Panc1 (cell line): Measurements from ENCODE around the gene DDC. TPM values are rescaled to one million over a fixed set of nuclear protein-coding genes. Genes with fewer than 3 reads are reported as not detected.

ENCODE experiments used
- ATAC-seq: fragments of 200-7000 bp; cut with Tn5 transposase; 2 replicates; pipeline ENCODE4 v1.9.1; 2020; ENCODE audit warnings: mild to moderate bottlenecking, moderate library complexity
- BruUV-seq: library from RNA; stranded (reverse); fragments of 400-500 nt; replicated peaks from 2 replicates; lab custom pipeline; 2021; lab: Mats Ljungman, UMichigan
- CTCF ChIA-PET: fragments of 300-600 bp; sonication (Branson Sonifier 250); formaldehyde crosslinking; loops from one replicate; lab custom pipeline; 2022; ENCODE audit warnings: antibody characterized with exemption; lab: Charles Lee
- POLR2A ChIA-PET: fragments of 300-600 bp; sonication (Branson Sonifier 250); formaldehyde crosslinking; loops from one replicate; lab custom pipeline; 2022; ENCODE audit warnings: antibody characterized with exemption; lab: Charles Lee
- DNase-seq: peaks from one replicate; pipeline ENCODE4 v3.0.0-alpha.2; 2010; ENCODE audit warnings: low read depth, low spot score
- H3K27ac ChIP-seq: 2 replicates; pipeline ENCODE4 v1.5.1; 2011; ENCODE audit warnings: mild to moderate bottlenecking, low read length, inconsistent platforms
- H3K27me3 ChIP-seq: fragments of 200-500 bp; sonication (Bioruptor generic); 2 replicates; pipeline ENCODE4 v1.6.0; 2014; ENCODE audit warnings: low read length, inconsistent platforms; ENCODE audit not compliant: control insufficient read depth, insufficient read depth
- H3K36me3 ChIP-seq: fragments of 200-500 bp; sonication (Bioruptor generic); 2 replicates; pipeline ENCODE4 v1.5.1; 2014; ENCODE audit warnings: inconsistent platforms, mild to moderate bottlenecking, low read length, moderate library complexity; ENCODE audit not compliant: control insufficient read depth, insufficient read depth
- H3K4me1 ChIP-seq: 2 replicates; pipeline ENCODE4 v1.5.1; 2011; ENCODE audit warnings: inconsistent platforms, mild to moderate bottlenecking, low read length, moderate library complexity; ENCODE audit not compliant: control insufficient read depth, insufficient read depth
- H3K4me3 ChIP-seq, 2 experiments: 2 replicates each; pipeline ENCODE4 v1.5.1; 2011 to 2012; ENCODE audit warnings: low read depth in 2 of 2, low read length in 2 of 2, mild to moderate bottlenecking in 2 of 2, inconsistent platforms in 1 of 2, moderate library complexity in 1 of 2
- H3K9me3 ChIP-seq: fragments of 200-500 bp; sonication (Bioruptor generic); 2 replicates; pipeline ENCODE4 v1.5.1; 2014; ENCODE audit warnings: low read depth, mild to moderate bottlenecking, inconsistent platforms, low read length, moderate library complexity; ENCODE audit not compliant: control insufficient read depth, insufficient read depth
- CTCF ChIP-seq: fragments of 450-650 bp; IDR thresholded peaks from 2 replicates; pipeline ENCODE4 v1.5.1; 2017; ENCODE audit warnings: mild to moderate bottlenecking
- POLR2AphosphoS5 ChIP-seq: IDR thresholded peaks from 2 replicates; pipeline ENCODE4 v1.6.1; 2012; ENCODE audit warnings: mild to moderate bottlenecking, low read depth, low read length, moderate library complexity
- SIN3A ChIP-seq: IDR thresholded peaks from 2 replicates; pipeline ENCODE4 v1.6.1; 2012; ENCODE audit warnings: low read depth, mild to moderate bottlenecking, low read length, moderate library complexity, borderline replicate concordance; ENCODE audit not compliant: insufficient read depth
- TCF7L2 ChIP-seq: IDR thresholded peaks from 2 replicates; pipeline ENCODE4 v1.6.1; 2011; ENCODE audit warnings: mild to moderate bottlenecking, low read depth, low read length, inconsistent platforms
- in situ Hi-C: cut with HindIII; loops from 2 replicates; pipeline ENCODE4 v1.10.0; 2016; ENCODE audit warnings: low sequenced_read_pairs, low pct_unique_long_range_greater_than_20kb
- intact Hi-C: fragments of 100-400 bp; cut with micrococcal nuclease; formaldehyde crosslinking; loops from one replicate; pipeline ENCODE4 v1.10.0; 2022; ENCODE audit not compliant: unreplicated experiment
- total RNA-seq: library from RNA; stranded (reverse); gene quantifications from one replicate; pipeline ENCODE4 v1.2.1, GENCODE V29; 2021; ENCODE audit not compliant: unreplicated experiment
- TF ChIP-seq, protein P1 (sequence below), 2 experiments: IDR thresholded peaks; 2 replicates each; pipeline ENCODE4 v1.6.1; 2011 to 2012; ENCODE audit warnings: low read depth in 2 of 2, control low read depth in 1 of 2, low read length in 1 of 2, mild to moderate bottlenecking in 1 of 2, moderate library complexity in 1 of 2; ENCODE audit not compliant: insufficient read depth in 1 of 2

DDC gene
- total RNA-seq, 1 experiment from 2014 or later, result not detected

GRCh38 chr7:50499092-50499491 is 66.1 kb downstream of the DDC start:
- no TSS peak for BruUV-seq
- H3K9me3 ChIP-seq, result no peaks in the 10 kb centered on the region
- no peaks in the 10 kb centered on the region for H3K4me1 ChIP-seq
- DNase-seq, result no peak
- ChIA-PET POLR2A (no interaction called here), CTCF (no interaction called here)
- TF ChIP-seq POLR2AphosphoS5 (no peak), CTCF (no peak), SIN3A (no peak), TCF7L2 (no peak)
- TF ChIP-seq, protein P1, sequence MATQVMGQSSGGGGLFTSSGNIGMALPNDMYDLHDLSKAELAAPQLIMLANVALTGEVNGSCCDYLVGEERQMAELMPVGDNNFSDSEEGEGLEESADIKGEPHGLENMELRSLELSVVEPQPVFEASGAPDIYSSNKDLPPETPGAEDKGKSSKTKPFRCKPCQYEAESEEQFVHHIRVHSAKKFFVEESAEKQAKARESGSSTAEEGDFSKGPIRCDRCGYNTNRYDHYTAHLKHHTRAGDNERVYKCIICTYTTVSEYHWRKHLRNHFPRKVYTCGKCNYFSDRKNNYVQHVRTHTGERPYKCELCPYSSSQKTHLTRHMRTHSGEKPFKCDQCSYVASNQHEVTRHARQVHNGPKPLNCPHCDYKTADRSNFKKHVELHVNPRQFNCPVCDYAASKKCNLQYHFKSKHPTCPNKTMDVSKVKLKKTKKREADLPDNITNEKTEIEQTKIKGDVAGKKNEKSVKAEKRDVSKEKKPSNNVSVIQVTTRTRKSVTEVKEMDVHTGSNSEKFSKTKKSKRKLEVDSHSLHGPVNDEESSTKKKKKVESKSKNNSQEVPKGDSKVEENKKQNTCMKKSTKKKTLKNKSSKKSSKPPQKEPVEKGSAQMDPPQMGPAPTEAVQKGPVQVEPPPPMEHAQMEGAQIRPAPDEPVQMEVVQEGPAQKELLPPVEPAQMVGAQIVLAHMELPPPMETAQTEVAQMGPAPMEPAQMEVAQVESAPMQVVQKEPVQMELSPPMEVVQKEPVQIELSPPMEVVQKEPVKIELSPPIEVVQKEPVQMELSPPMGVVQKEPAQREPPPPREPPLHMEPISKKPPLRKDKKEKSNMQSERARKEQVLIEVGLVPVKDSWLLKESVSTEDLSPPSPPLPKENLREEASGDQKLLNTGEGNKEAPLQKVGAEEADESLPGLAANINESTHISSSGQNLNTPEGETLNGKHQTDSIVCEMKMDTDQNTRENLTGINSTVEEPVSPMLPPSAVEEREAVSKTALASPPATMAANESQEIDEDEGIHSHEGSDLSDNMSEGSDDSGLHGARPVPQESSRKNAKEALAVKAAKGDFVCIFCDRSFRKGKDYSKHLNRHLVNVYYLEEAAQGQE (IDR thresholded peaks at IDR 0.05; ENCODE audit: insufficient read depth in 1 of 2, low read depth in 2 of 2, low read length in 1 of 2), result no peak
- in situ Hi-C loops (no loop called here), intact Hi-C loops (no loop called here)
- H3K27ac ChIP-seq, result no peak overlapping the region
- no peak for ATAC-seq
- H3K36me3 ChIP-seq, result no peaks in the 10 kb centered on the region
- H3K27me3 ChIP-seq, result peaks cover 11% of the 10 kb centered on the region
- no peak overlapping the region for H3K4me3 ChIP-seq

GRCh38 chr7:50497968-50498367 is 67.2 kb downstream of the DDC start:
- intact Hi-C loops, result no loop called here
- CTCF ChIA-PET, result no interaction called here
- TF ChIP-seq, protein P1 (IDR thresholded peaks at IDR 0.05; ENCODE audit: insufficient read depth in 1 of 2, low read depth in 2 of 2, low read length in 1 of 2), result no peak
- TF ChIP-seq TCF7L2 (no peak), SIN3A (no peak), CTCF (no peak), POLR2AphosphoS5 (no peak)
- peaks cover 11% of the 10 kb centered on the region for H3K27me3 ChIP-seq
- H3K9me3 ChIP-seq, result no peaks in the 10 kb centered on the region
- ATAC-seq (no peak), DNase-seq (no peak)
- no peaks in the 10 kb centered on the region for H3K4me1 ChIP-seq
- POLR2A ChIA-PET, result no interaction called here
- no peak overlapping the region for H3K4me3 ChIP-seq
- H3K36me3 ChIP-seq, result no peaks in the 10 kb centered on the region
- BruUV-seq, result no TSS peak
- in situ Hi-C loops, result no loop called here
- no peak overlapping the region for H3K27ac ChIP-seq
